Measurements from ENCODE around the gene HLA-DRB5.
"Not testable (repeated sequence)": the region's sequence is repeated elsewhere in the genome, so short reads cannot be mapped to it uniquely, and the experiment has no call there.

The HLA-DRB5 gene

GRCh38 chr6:32492351-32492750, 37.7 kb downstream of the HLA-DRB5 start:
- DNase-seq: no peak

GRCh38 chr6:32491700-32492099, 38.4 kb downstream of the HLA-DRB5 start:
- no peak for DNase-seq

- no peak for DNase-seq
Observed at GRCh38 chr6:32488083-32488482, 42.0 kb downstream of the HLA-DRB5 start.

- no peak for DNase-seq
Observed at GRCh38 chr6:32484614-32484998, 45.5 kb downstream of the HLA-DRB5 start.

- no peak for DNase-seq
Observed at GRCh38 chr6:32483968-32484613, 46.0 kb downstream of the HLA-DRB5 start.

GRCh38 chr6:32475392-32476206, 54.5 kb downstream of the HLA-DRB5 start:
- no peak for DNase-seq

- not testable (repeated sequence) for DNase-seq
Observed at GRCh38 chr6:32473376-32474348, 56.4 kb downstream of the HLA-DRB5 start.

- no peak for DNase-seq
Observed at GRCh38 chr6:32472781-32473375, 57.2 kb downstream of the HLA-DRB5 start.

GRCh38 chr6:32467743-32468503, 62.2 kb downstream of the HLA-DRB5 start:
- DNase-seq: not testable (repeated sequence)
